Duodenal mucosa (tissue), 2 donors: ENCODE data around the gene DIRAS2.

ENCODE experiments used
- H3K27ac ChIP-seq: one replicate; pipeline ENCODE4 v1.7.0; 2013; ENCODE audit warnings: low read depth, low read length
- H3K27me3 ChIP-seq, 2 donors: one replicate each; pipeline ENCODE4 v1.7.0; 2013; ENCODE audit warnings: low read length in 2 of 2, control low read depth in 1 of 2; ENCODE audit not compliant: insufficient read depth in 2 of 2, control insufficient read depth in 1 of 2
- H3K36me3 ChIP-seq, 2 donors: one replicate each; pipeline ENCODE4 v1.7.0; 2013; ENCODE audit warnings: low read length in 2 of 2, control low read depth in 1 of 2; ENCODE audit not compliant: insufficient read depth in 2 of 2, control insufficient read depth in 1 of 2
- H3K4me1 ChIP-seq, 2 donors: one replicate each; pipeline ENCODE4 v1.7.0; 2013; ENCODE audit warnings: low read length in 2 of 2, control low read depth in 1 of 2; ENCODE audit not compliant: insufficient read depth in 2 of 2, control insufficient read depth in 1 of 2
- H3K4me3 ChIP-seq, 2 donors: one replicate each; pipeline ENCODE4 v1.7.0; 2013; ENCODE audit warnings: low read length in 2 of 2, low read depth in 1 of 2
- H3K9ac ChIP-seq, 2 donors: one replicate each; pipeline ENCODE4 v1.7.0; 2013; ENCODE audit warnings: low read length in 2 of 2, low read depth in 1 of 2
- H3K9me3 ChIP-seq, 2 donors: one replicate each; pipeline ENCODE4 v1.7.0; 2013; ENCODE audit warnings: low read length in 2 of 2, control low read depth in 1 of 2; ENCODE audit not compliant: control insufficient read depth in 1 of 2

Gene DIRAS2

DNA sequence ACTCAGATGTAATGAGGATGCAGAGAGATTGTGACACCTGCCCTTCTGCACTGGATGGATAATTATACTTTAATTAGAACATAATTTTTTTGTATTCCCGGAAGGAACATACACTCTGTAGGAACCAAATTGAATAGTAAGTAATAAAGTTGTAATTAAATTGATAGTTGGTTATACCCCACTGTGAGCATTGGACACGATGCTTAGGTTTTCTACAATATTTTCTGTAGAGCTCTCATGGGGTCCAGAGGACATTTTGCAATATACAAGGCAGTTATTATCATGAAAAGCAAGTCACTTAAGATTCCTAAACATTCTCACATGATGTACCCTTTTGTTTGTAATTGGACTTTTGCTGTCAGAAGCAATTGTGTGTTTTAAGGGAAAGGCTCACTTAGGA, 63.4 kb downstream of the DIRAS2 start:
- Histone ChIP-seq H3K36me3 (no peaks in the 10 kb centered on the region), H3K9ac (no peak overlapping the region), H3K27me3 (no peaks in the 10 kb centered on the region), H3K4me3 (no peak overlapping the region), H3K9me3 (no peaks in the 10 kb centered on the region), H3K4me1 (no peaks in the 10 kb centered on the region), H3K27ac (no peak overlapping the region)

DNA sequence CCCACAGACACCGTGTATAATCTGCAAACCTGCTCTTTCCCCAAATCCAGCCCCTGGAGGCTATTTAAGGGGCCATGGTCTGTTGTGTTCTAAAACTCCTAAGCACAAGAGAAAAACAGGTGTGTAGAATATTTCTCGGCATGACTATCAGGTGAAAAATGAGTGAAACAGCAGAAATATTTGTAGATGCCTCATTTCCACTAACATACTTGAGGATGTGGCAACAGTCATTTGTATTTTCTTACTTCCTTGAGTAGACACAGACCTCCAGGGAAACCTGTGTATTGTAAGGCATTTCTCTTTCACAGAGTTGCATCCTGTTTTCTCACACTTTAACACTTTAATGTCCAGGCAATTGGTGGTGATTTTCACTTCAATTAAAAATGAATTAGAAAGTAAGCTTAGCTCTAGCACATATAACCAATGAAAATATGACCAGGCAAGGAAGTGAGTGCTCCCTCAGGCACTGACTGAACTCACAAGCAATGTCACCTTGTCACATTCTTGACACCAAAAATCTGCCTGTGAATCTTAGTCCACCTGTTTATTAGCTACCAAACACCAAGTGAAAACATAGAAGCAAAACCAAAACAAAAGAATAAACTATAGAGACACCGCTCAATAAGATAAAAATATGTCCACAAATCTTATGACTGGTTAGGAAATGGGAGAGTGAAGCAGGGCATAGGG, 64.4 kb downstream of the DIRAS2 start:
- H3K4me1 ChIP-seq, result no peaks in the 10 kb centered on the region
- H3K9me3 ChIP-seq, result no peaks in the 10 kb centered on the region
- H3K4me3 ChIP-seq, result no peak overlapping the region
- no peaks in the 10 kb centered on the region for H3K36me3 ChIP-seq
- H3K27me3 ChIP-seq, result no peaks in the 10 kb centered on the region
- H3K27ac ChIP-seq, result no peak overlapping the region
- no peak overlapping the region for H3K9ac ChIP-seq

- no peaks in the 10 kb centered on the region for H3K36me3 ChIP-seq
- H3K27ac ChIP-seq, result no peak overlapping the region
- H3K4me3 ChIP-seq, result no peak overlapping the region
- no peaks in the 10 kb centered on the region for H3K4me1 ChIP-seq
- H3K9ac ChIP-seq, result no peak overlapping the region
- no peaks in the 10 kb centered on the region for H3K9me3 ChIP-seq
- no peaks in the 10 kb centered on the region for H3K27me3 ChIP-seq
Measured at GRCh38 chr9:90569511-90569910, 73.1 kb downstream of the DIRAS2 start.

- Histone ChIP-seq H3K27ac (no peak overlapping the region), H3K4me1 (no peaks in the 10 kb centered on the region), H3K4me3 (no peak overlapping the region), H3K9ac (no peak overlapping the region), H3K9me3 (no peaks in the 10 kb centered on the region), H3K36me3 (no peaks in the 10 kb centered on the region), H3K27me3 (no peaks in the 10 kb centered on the region)
Measured at GRCh38 chr9:90568667-90569066, 74.0 kb downstream of the DIRAS2 start.

DNA sequence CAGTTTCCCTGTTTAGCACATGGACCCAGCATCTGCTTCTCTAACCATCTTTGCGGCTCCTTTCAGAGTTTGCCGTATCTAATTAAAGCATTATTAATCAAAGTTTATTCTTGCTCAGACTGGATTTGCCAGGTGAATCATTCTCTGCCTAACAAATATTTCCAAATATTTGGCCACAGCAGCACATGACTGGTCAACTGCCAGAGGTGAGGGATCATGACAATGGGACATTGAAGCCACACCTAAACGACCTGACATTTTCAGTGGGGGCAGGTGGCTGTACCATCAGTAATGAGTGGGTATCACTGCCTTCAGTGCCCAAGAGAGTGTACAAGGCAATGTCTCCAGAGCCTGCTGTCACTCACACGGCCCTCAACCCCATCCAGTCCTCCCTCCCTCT, 80.4 kb downstream of the DIRAS2 start:
- Histone ChIP-seq H3K4me3 (no peak overlapping the region), H3K27me3 (no peaks in the 10 kb centered on the region), H3K36me3 (no peaks in the 10 kb centered on the region), H3K27ac (no peak overlapping the region), H3K4me1 (no peaks in the 10 kb centered on the region), H3K9ac (no peak overlapping the region), H3K9me3 (no peaks in the 10 kb centered on the region)
